Measurements from ENCODE around the gene UBAC2. TPM values are rescaled to one million over a fixed set of nuclear protein-coding genes. Genes with fewer than 3 reads are reported as not detected.

Gene UBAC2
- total and polyA plus RNA-seq, 4 donors: 32.9 to 42.3 (median 35.3) TPM

DNA sequence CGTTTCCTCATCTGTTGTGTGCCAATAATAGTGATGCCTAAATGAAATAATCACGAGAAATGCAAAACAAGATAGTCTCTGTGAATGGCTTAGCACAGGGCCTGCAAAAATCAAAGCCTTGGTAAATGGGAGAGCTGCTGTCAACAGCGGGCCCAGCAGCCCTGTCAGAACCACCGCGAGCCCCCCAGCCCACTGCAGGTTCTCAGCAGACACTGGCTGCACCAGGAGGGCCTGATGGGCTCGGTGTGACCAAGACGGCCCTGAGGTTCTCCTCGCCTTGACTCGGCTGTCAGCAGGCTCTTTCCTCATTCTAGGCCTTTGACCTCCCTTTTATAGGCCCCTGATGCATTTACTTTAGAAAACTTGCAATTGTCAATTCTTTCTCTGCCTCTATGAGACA is 197.4 kb downstream of the UBAC2 start:
- no peaks in the 10 kb centered on the region for H3K36me3 ChIP-seq (ENCODE audit: control insufficient read depth in 4 of 4, insufficient read depth in 3 of 4, low read depth in 1 of 4, low read length in 3 of 4)
- H3K9me3 ChIP-seq (ENCODE audit: control insufficient read depth in 4 of 4, low read length in 3 of 4): no peaks in the 10 kb centered on the region
- no peaks in the 10 kb centered on the region for H3K4me1 ChIP-seq (ENCODE audit: control insufficient read depth in 4 of 4, insufficient read depth in 4 of 4, low read length in 3 of 4)
- no peak for DNase-seq (ENCODE audit: low spot score)
- peaks cover 0 to 3% (median 0%) of the 10 kb centered on the region in 4 donors for H3K27me3 ChIP-seq (ENCODE audit: control insufficient read depth in 4 of 4, insufficient read depth in 4 of 4, low read length in 3 of 4)
- TF ChIP-seq ZBTB33 (IDR thresholded peaks at IDR 0.05) (no peak), HNF4G (IDR thresholded peaks at IDR 0.05) (no peak), RAD21 (IDR thresholded peaks at IDR 0.05) (no peak), YY1 (IDR thresholded peaks at IDR 0.05) (no peak), FOXA2 (IDR thresholded peaks at IDR 0.05) (no peak), RXRA (IDR thresholded peaks at IDR 0.05) (no peak), GABPA (IDR thresholded peaks at IDR 0.05 in 1 of 2, conservative IDR thresholded peaks at IDR 0.05 in 1 of 2) (no peak), NR2F2 (IDR thresholded peaks at IDR 0.05) (no peak), JUND (IDR thresholded peaks at IDR 0.05) (no peak), TAF1 (conservative IDR thresholded peaks at IDR 0.05) (no peak), FOXA1 (IDR thresholded peaks at IDR 0.05) (no peak), HNF4A (conservative IDR thresholded peaks at IDR 0.05) (no peak), EGR1 (IDR thresholded peaks at IDR 0.05; ENCODE audit: low read depth in 2 of 2) (no peak), SP1 (IDR thresholded peaks at IDR 0.05) (no peak)
- TF ChIP-seq, protein P1, sequence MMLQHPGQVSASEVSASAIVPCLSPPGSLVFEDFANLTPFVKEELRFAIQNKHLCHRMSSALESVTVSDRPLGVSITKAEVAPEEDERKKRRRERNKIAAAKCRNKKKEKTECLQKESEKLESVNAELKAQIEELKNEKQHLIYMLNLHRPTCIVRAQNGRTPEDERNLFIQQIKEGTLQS (IDR thresholded peaks at IDR 0.05): no peak
- TF ChIP-seq, protein P2, sequence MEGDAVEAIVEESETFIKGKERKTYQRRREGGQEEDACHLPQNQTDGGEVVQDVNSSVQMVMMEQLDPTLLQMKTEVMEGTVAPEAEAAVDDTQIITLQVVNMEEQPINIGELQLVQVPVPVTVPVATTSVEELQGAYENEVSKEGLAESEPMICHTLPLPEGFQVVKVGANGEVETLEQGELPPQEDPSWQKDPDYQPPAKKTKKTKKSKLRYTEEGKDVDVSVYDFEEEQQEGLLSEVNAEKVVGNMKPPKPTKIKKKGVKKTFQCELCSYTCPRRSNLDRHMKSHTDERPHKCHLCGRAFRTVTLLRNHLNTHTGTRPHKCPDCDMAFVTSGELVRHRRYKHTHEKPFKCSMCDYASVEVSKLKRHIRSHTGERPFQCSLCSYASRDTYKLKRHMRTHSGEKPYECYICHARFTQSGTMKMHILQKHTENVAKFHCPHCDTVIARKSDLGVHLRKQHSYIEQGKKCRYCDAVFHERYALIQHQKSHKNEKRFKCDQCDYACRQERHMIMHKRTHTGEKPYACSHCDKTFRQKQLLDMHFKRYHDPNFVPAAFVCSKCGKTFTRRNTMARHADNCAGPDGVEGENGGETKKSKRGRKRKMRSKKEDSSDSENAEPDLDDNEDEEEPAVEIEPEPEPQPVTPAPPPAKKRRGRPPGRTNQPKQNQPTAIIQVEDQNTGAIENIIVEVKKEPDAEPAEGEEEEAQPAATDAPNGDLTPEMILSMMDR (IDR thresholded peaks at IDR 0.05; ENCODE audit: low read depth, low read length, missing input control): no peak
- TF ChIP-seq, protein P3, sequence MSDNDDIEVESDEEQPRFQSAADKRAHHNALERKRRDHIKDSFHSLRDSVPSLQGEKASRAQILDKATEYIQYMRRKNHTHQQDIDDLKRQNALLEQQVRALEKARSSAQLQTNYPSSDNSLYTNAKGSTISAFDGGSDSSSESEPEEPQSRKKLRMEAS (IDR thresholded peaks at IDR 0.05): no peak
- TF ChIP-seq, protein P4, sequence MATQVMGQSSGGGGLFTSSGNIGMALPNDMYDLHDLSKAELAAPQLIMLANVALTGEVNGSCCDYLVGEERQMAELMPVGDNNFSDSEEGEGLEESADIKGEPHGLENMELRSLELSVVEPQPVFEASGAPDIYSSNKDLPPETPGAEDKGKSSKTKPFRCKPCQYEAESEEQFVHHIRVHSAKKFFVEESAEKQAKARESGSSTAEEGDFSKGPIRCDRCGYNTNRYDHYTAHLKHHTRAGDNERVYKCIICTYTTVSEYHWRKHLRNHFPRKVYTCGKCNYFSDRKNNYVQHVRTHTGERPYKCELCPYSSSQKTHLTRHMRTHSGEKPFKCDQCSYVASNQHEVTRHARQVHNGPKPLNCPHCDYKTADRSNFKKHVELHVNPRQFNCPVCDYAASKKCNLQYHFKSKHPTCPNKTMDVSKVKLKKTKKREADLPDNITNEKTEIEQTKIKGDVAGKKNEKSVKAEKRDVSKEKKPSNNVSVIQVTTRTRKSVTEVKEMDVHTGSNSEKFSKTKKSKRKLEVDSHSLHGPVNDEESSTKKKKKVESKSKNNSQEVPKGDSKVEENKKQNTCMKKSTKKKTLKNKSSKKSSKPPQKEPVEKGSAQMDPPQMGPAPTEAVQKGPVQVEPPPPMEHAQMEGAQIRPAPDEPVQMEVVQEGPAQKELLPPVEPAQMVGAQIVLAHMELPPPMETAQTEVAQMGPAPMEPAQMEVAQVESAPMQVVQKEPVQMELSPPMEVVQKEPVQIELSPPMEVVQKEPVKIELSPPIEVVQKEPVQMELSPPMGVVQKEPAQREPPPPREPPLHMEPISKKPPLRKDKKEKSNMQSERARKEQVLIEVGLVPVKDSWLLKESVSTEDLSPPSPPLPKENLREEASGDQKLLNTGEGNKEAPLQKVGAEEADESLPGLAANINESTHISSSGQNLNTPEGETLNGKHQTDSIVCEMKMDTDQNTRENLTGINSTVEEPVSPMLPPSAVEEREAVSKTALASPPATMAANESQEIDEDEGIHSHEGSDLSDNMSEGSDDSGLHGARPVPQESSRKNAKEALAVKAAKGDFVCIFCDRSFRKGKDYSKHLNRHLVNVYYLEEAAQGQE (IDR thresholded peaks at IDR 0.05): no peak
- H3K4me3 ChIP-seq (ENCODE audit: low read depth in 1 of 3, low read length in 3 of 3): no peak overlapping the region
- H3K9ac ChIP-seq (ENCODE audit: low read depth in 1 of 2, low read length in 2 of 2): no peak overlapping the region
- WGBS: 92% methylated on average over 9 of the region's 9 CpGs
- H3K27ac ChIP-seq (ENCODE audit: low read depth in 1 of 2, low read length in 2 of 2): no peak overlapping the region
